Stimulated activated CD8-positive, alpha-beta memory T cell treated with anti-CD3 and anti-CD28 coated beads, Interleukin-4, amount 100 ng/mL, for 1 hour (primary cell): Measurements from ENCODE around the gene ACOX3.
"Not testable (repeated sequence)": the region's sequence is repeated elsewhere in the genome, so short reads cannot be mapped to it uniquely, and the experiment has no call there.

Source experiments
- DNase-seq, 2 donors: peaks; one replicate each; pipeline ENCODE4 v3.0.0-alpha.2; 2020; ENCODE audit warnings: low read depth in 2 of 2, low spot score in 1 of 2

Gene ACOX3

GRCh38 chr4:8440492-8441311, at the start of gene ACOX3, which contains the start of gene TRMT44:
Gene ACOX3 (minus strand): TSS chr4:8440723. CDS start chr4:8416521, 24,202 bp downstream.
Gene TRMT44 (plus strand): TSS chr4:8440777. CDS start chr4:8440823, 46 bp downstream.
- DNase-seq = peak; percentile 88 to 96

- no peak for DNase-seq
Observed at GRCh38 chr4:8488791-8489369, 48.4 kb upstream of the ACOX3 start.

GRCh38 chr4:8486643-8487042, 46.1 kb upstream of the ACOX3 start:
- DNase-seq = not testable (repeated sequence)

- no peak for DNase-seq
Observed at GRCh38 chr4:8480221-8480620, 39.7 kb upstream of the ACOX3 start.

- no peak for DNase-seq
Observed at GRCh38 chr4:8478801-8479744, 38.5 kb upstream of the ACOX3 start.

GRCh38 chr4:8478371-8478770, 37.8 kb upstream of the ACOX3 start:
- DNase-seq = no peak

- no peak for DNase-seq
Observed at GRCh38 chr4:8477676-8478075, 37.2 kb upstream of the ACOX3 start.

- no peak for DNase-seq
Observed at GRCh38 chr4:8477095-8477635, 36.6 kb upstream of the ACOX3 start.

GRCh38 chr4:8475751-8476575, 35.4 kb upstream of the ACOX3 start:
- DNase-seq = no peak

- DNase-seq = no peak
Observed at GRCh38 chr4:8474856-8475255, 34.3 kb upstream of the ACOX3 start.

- no peak for DNase-seq
Observed at GRCh38 chr4:8473920-8474590, 33.5 kb upstream of the ACOX3 start.

GRCh38 chr4:8473198-8473919, 32.8 kb upstream of the ACOX3 start:
- no peak for DNase-seq

- DNase-seq = no peak
Observed at GRCh38 chr4:8472689-8473197, 32.2 kb upstream of the ACOX3 start.

- no peak for DNase-seq
Observed at GRCh38 chr4:8472158-8472688, 31.7 kb upstream of the ACOX3 start.

GRCh38 chr4:8471211-8471875, 30.8 kb upstream of the ACOX3 start:
- no peak for DNase-seq

- no peak for DNase-seq
Observed at GRCh38 chr4:8470451-8471024, 30.0 kb upstream of the ACOX3 start.

GRCh38 chr4:8469550-8469949, 29.0 kb upstream of the ACOX3 start:
- DNase-seq = no peak
